ENCODE results near the gene NUDT4B.
"Not testable (repeated sequence)": the region's sequence is repeated elsewhere in the genome, so short reads cannot be mapped to it uniquely, and the experiment has no call there.

NUDT4B gene

GRCh38 chr1:148732277-148732676, 16.3 kb upstream of the NUDT4B start:
- DNase-seq (ENCODE audit: low read depth); in situ Hi-C loops (cut with HindIII; ENCODE audit: low sequenced_read_pairs); H3K4me3 ChIP-seq (ENCODE audit: low read depth, low read length): not testable (repeated sequence)

GRCh38 chr1:148733585-148734310, 14.8 kb upstream of the NUDT4B start:
- in situ Hi-C loops (cut with HindIII; ENCODE audit: low sequenced_read_pairs); H3K4me3 ChIP-seq (ENCODE audit: low read depth, low read length); DNase-seq (ENCODE audit: low read depth): not testable (repeated sequence)

- H3K4me3 ChIP-seq (ENCODE audit: low read depth, low read length); DNase-seq (ENCODE audit: low read depth); in situ Hi-C loops (cut with HindIII; ENCODE audit: low sequenced_read_pairs): not testable (repeated sequence)
Observed at GRCh38 chr1:148734311-148734662, 14.3 kb upstream of the NUDT4B start.

GRCh38 chr1:148735538-148735937, 13.0 kb upstream of the NUDT4B start:
- in situ Hi-C loops (cut with HindIII; ENCODE audit: low sequenced_read_pairs); H3K4me3 ChIP-seq (ENCODE audit: low read depth, low read length); DNase-seq (ENCODE audit: low read depth): not testable (repeated sequence)

- H3K4me3 ChIP-seq (ENCODE audit: low read depth, low read length); DNase-seq (ENCODE audit: low read depth); in situ Hi-C loops (cut with HindIII; ENCODE audit: low sequenced_read_pairs): not testable (repeated sequence)
Observed at GRCh38 chr1:148738667-148739066, 9.9 kb upstream of the NUDT4B start.

- DNase-seq (ENCODE audit: low read depth); H3K4me3 ChIP-seq (ENCODE audit: low read depth, low read length); in situ Hi-C loops (cut with HindIII; ENCODE audit: low sequenced_read_pairs): not testable (repeated sequence)
Observed at GRCh38 chr1:148743200-148743599, 5.4 kb upstream of the NUDT4B start.

GRCh38 chr1:148743726-148744720, 4.6 kb upstream of the NUDT4B start:
- H3K4me3 ChIP-seq (ENCODE audit: low read depth, low read length); in situ Hi-C loops (cut with HindIII; ENCODE audit: low sequenced_read_pairs); DNase-seq (ENCODE audit: low read depth): not testable (repeated sequence)

- DNase-seq (ENCODE audit: low read depth); in situ Hi-C loops (cut with HindIII; ENCODE audit: low sequenced_read_pairs); H3K4me3 ChIP-seq (ENCODE audit: low read depth, low read length): not testable (repeated sequence)
Observed at GRCh38 chr1:148749335-148749681, 734 bp downstream of the NUDT4B start.

GRCh38 chr1:148756231-148756630, 7.7 kb downstream of the NUDT4B start:
- in situ Hi-C loops (cut with HindIII; ENCODE audit: low sequenced_read_pairs); DNase-seq (ENCODE audit: low read depth); H3K4me3 ChIP-seq (ENCODE audit: low read depth, low read length): not testable (repeated sequence)

GRCh38 chr1:148757446-148757845, 8.9 kb downstream of the NUDT4B start:
- H3K4me3 ChIP-seq (ENCODE audit: low read depth, low read length); in situ Hi-C loops (cut with HindIII; ENCODE audit: low sequenced_read_pairs); DNase-seq (ENCODE audit: low read depth): not testable (repeated sequence)

- DNase-seq (ENCODE audit: low read depth); in situ Hi-C loops (cut with HindIII; ENCODE audit: low sequenced_read_pairs); H3K4me3 ChIP-seq (ENCODE audit: low read depth, low read length): not testable (repeated sequence)
Observed at GRCh38 chr1:148758412-148758811, 9.8 kb downstream of the NUDT4B start.

GRCh38 chr1:148758925-148759324, 10.4 kb downstream of the NUDT4B start:
- DNase-seq (ENCODE audit: low read depth); in situ Hi-C loops (cut with HindIII; ENCODE audit: low sequenced_read_pairs); H3K4me3 ChIP-seq (ENCODE audit: low read depth, low read length): not testable (repeated sequence)

- in situ Hi-C loops (cut with HindIII; ENCODE audit: low sequenced_read_pairs); DNase-seq (ENCODE audit: low read depth); H3K4me3 ChIP-seq (ENCODE audit: low read depth, low read length): not testable (repeated sequence)
Observed at GRCh38 chr1:148759749-148760148, 11.2 kb downstream of the NUDT4B start.

GRCh38 chr1:148760206-148760605, 11.6 kb downstream of the NUDT4B start:
- DNase-seq (ENCODE audit: low read depth); in situ Hi-C loops (cut with HindIII; ENCODE audit: low sequenced_read_pairs): not testable (repeated sequence)

GRCh38 chr1:148761360-148761759, 12.8 kb downstream of the NUDT4B start:
- H3K4me3 ChIP-seq (ENCODE audit: low read depth, low read length); DNase-seq (ENCODE audit: low read depth); in situ Hi-C loops (cut with HindIII; ENCODE audit: low sequenced_read_pairs): not testable (repeated sequence)

More at GRCh38 chr1:148760206-148760605, 11.6 kb downstream of the NUDT4B start:
- H3K4me3 ChIP-seq (ENCODE audit: low read depth, low read length) = not testable (repeated sequence)

- DNase-seq (ENCODE audit: low read depth); H3K4me3 ChIP-seq (ENCODE audit: low read depth, low read length); in situ Hi-C loops (cut with HindIII; ENCODE audit: low sequenced_read_pairs): not testable (repeated sequence)
Observed at GRCh38 chr1:148765238-148766019, 16.9 kb downstream of the NUDT4B start.

- H3K4me3 ChIP-seq (ENCODE audit: low read depth, low read length); DNase-seq (ENCODE audit: low read depth); in situ Hi-C loops (cut with HindIII; ENCODE audit: low sequenced_read_pairs): not testable (repeated sequence)
Observed at GRCh38 chr1:148768541-148768940, 20.0 kb downstream of the NUDT4B start.
